UCSD-AML1 (cell line): ENCODE measurements around the gene MTHFD1L.
A peak's percentile ranks its signal among the peaks of the same experiment; 100 is the strongest.
"Not testable (repeated sequence)": the region's sequence is repeated elsewhere in the genome, so short reads cannot be mapped to it uniquely, and the experiment has no call there.

ENCODE experiments used
- DNase-seq: peaks from one replicate; lab custom pipeline; 2025; ENCODE audit not compliant: unreplicated experiment; lab: John Stamatoyannopoulos, UW

Gene MTHFD1L

GRCh38 chr6:150865406-150866146 lies at the start of gene MTHFD1L:
Gene MTHFD1L (plus strand): TSS chr6:150865702. CDS start chr6:150865823, 121 bp downstream.
- peak; percentile 87 for DNase-seq

GRCh38 chr6:150816554-150816953 lies 48.9 kb upstream of the MTHFD1L start:
- not testable (repeated sequence) for DNase-seq

GRCh38 chr6:150822932-150823331 lies 42.6 kb upstream of the MTHFD1L start:
- no peak for DNase-seq

GRCh38 chr6:150826788-150827187 lies 38.7 kb upstream of the MTHFD1L start:
- no peak for DNase-seq

GRCh38 chr6:150828107-150828506 lies 37.4 kb upstream of the MTHFD1L start:
- not testable (repeated sequence) for DNase-seq

- DNase-seq = no peak
Measured at GRCh38 chr6:150830439-150831165, 34.9 kb upstream of the MTHFD1L start.

DNA sequence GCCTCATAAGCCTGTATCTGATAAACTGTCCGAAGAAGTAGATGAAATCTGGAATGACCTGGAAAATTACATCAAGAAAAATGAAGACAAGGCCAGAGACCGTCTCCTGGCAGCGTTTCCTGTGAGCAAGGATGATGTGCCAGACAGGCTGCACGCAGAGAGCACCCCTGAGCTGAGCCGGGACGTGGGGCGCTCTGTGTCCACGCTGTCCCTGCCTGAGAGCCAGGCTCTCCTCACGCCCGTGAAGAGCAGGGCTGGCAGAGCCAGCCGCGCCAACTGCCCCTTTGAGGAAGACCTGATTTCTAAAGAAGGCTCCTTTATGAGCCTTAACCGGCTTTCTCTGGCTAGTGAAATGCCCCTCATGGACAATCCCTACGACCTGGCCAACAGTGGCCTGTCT lies 33.9 kb upstream of the MTHFD1L start:
- no peak for DNase-seq

DNA sequence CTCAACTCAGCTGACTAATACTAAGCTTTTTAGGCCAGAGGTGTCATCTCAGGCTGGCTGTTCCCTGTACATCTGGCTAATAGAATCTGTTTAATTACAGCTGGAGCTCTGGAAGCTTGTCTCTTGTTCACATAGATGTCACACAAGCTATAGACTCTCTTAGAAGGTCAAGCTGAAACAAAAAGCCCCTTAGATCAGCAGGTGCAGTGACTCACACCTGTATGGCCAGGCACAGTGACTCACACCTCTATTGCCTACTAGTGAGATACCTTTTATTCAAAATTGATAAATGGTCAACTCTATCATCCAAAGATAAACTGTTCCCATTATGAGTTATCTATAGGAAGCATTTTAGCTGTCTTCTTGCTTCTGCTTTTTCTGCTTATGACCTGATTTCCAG lies 29.9 kb upstream of the MTHFD1L start:
- DNase-seq = no peak

DNA sequence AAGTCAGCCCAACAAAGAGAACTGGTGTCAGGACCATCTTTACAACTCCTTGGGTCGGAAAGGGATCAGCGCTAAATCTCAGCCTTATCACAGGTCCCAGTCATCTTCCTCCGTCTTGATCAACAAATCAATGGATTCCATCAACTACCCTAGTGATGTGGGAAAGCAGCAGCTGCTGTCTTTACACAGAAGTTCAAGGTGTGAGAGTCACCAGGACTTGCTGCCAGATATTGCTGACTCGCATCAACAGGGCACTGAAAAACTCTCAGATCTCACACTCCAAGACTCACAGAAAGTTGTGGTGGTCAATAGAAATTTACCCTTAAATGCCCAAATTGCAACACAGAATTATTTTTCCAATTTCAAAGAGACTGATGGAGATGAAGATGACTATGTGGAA lies 25.3 kb upstream of the MTHFD1L start:
- no peak for DNase-seq

DNA sequence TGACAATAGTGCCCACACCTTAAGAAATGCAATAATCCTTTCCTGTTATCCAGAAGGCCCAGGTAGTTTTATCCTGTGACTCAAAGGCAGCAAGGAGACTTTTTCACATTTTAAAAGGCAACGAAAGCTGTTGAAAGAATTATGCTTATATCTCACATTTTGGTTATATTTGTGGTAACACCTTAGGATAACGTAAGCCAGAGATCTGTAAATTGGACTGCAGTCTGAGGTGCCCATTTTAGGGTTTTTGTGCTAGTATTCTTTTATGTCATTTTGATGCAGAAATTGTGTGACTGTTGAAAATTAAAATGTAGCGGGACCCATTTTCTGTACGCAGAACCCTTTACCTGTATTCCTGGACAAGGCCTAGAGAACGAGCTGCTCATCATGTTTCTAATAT lies 24.3 kb upstream of the MTHFD1L start:
- DNase-seq = no peak

DNA sequence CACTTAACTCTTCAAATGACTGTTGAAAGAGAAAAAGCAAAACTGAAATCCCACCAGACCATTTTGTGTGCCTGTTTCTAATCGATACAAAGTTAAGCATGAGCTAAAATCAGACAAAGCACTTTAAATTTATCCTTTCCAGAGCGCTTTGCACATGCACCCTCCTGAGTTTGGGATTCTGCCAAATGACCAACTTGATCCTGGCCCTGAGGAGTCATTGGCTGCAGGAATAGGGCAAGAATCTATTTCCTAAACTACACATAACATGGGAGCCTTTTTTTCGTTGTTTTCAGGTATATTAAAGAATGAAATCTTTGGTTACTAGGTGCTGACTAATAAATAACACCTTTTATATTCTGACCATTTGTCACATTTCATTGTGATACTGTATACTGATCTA lies 23.8 kb upstream of the MTHFD1L start:
- DNase-seq = no peak

GRCh38 chr6:150844371-150844770 lies 21.1 kb upstream of the MTHFD1L start:
- no peak for DNase-seq

DNA sequence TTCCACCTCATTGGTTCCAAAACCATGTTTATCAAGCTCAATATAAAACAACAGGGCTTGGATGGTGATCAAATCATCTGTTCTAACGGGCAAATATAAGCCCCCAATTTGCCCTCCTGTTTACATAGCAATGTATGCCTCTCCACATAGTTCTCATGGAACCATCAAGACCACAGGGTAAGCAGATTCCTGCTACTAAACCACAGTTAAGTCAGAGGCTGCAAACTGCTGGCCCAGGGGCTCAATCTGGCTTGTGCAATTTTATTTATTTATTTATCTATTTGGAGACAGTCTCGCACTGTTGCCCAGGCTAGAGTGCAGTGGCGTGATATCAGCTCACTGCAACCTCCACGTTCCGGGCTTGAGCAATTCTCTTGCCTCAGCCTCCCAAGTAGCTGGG lies 18.9 kb upstream of the MTHFD1L start:
- no peak for DNase-seq

DNA sequence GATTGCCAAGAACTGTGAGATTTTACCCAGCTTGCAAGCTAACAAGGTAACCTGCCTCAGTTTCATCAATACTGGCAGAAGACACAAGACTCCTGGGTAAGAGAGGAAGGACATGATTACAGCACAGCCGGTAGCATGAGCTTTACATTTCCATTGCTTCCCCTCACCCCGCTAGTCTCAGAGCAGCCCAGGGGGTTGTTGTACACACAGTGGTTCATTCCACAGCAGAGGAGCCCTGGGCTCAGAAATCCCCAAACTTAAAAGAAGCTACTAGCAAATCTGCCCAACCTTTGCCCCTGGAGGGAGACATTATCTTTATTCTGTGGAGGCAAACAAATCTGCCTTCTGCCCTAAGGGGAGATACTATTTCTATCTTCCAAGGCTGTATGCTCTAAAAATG lies 17.1 kb upstream of the MTHFD1L start:
- no peak for DNase-seq

DNA sequence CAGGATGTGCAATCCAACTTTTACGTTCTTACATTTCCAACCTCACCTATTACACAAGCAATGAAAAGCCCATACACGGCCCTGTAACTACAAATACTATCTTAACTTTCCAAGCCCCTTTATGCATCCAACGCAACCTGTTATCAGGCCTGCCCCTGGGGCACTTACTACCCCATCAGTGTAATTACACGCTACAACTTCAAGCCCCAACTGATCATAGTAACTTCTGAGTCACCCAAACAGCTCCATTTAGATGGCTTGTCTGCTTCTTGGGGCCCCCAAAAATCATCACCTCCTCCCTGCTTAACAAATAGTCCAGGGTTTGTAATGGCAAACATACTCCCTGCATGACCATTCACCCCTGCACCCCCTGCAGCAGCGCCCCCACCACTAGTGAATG lies 11.1 kb upstream of the MTHFD1L start:
- not testable (repeated sequence) for DNase-seq

DNA sequence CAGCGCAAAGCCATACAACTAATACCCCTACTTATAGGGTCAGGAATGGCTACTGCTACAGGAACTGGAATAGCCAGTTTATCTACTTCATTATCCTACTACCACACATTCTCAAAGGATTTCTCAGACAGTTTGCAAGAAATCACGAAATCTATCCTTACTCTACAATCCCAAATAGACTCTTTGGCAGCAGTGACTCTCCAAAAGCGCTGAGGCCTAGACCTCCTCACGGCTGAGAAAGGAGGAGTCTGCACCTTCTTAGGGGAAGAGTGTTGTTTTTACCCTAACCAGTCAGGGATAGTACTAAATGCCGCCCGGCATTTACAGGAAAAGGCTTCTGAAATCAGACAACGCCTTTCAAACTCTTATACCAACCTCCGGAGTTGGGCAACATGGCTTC lies 10.3 kb upstream of the MTHFD1L start:
- not testable (repeated sequence) for DNase-seq

- DNase-seq = peak; percentile 28
Measured at GRCh38 chr6:150857062-150857944, 8.2 kb upstream of the MTHFD1L start.

DNA sequence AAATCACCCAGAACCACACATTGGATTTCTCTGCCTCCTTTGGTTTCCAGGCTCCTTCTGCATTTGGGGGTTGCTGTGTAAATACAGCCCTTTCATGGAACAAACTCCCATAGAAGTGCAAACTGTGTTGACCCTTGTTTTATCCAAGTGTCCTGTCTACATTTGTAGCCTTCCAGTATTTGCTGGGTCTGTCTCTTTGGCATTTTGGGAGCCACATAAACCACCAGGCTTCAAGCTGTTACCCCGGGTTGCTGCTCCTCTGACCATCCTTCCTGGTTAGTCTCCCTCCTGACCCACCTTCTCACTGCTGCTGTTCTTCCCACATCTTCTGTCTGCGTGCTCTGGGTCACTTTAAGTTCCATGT lies 7.6 kb upstream of the MTHFD1L start:
- no peak for DNase-seq

GRCh38 chr6:150861448-150862168 lies 3.9 kb upstream of the MTHFD1L start:
- DNase-seq = peak; percentile 50

- no peak for DNase-seq
Measured at GRCh38 chr6:150863213-150863928, 2.1 kb upstream of the MTHFD1L start.
